NCI-H1105 treated with DMSO at 0.1 percent for 48 hours (cell line): ENCODE results near the gene SAMSN1.
"Not testable (repeated sequence)": the region's sequence is repeated elsewhere in the genome, so short reads cannot be mapped to it uniquely, and the experiment has no call there.

Experiments
- DNase-seq: peaks from one replicate; lab custom pipeline; 2025; lab: John Stamatoyannopoulos, UW

SAMSN1 gene

GRCh38 chr21:14566894-14567293, 20.8 kb upstream of the SAMSN1 start:
- DNase-seq, result no peak

- no peak for DNase-seq
These were observed 16.8 kb upstream of the SAMSN1 start for GRCh38 chr21:14562959-14563358.

GRCh38 chr21:14560555-14560954, 14.4 kb upstream of the SAMSN1 start:
- DNase-seq, result no peak

- no peak for DNase-seq
These were observed 14.0 kb upstream of the SAMSN1 start for GRCh38 chr21:14560139-14560538.

- DNase-seq, result no peak
These were observed 13.0 kb upstream of the SAMSN1 start for GRCh38 chr21:14559102-14559501.

GRCh38 chr21:14557413-14557812, 11.3 kb upstream of the SAMSN1 start:
- no peak for DNase-seq

GRCh38 chr21:14554948-14555347, 8.8 kb upstream of the SAMSN1 start:
- no peak for DNase-seq

GRCh38 chr21:14553422-14553821, 7.3 kb upstream of the SAMSN1 start:
- no peak for DNase-seq

GRCh38 chr21:14551741-14552140, 5.6 kb upstream of the SAMSN1 start:
- no peak for DNase-seq

GRCh38 chr21:14550135-14550534, 4.0 kb upstream of the SAMSN1 start:
- DNase-seq, result no peak

- DNase-seq, result no peak
These were observed 2.7 kb upstream of the SAMSN1 start for GRCh38 chr21:14548779-14549178.

- DNase-seq, result no peak
These were observed 1.9 kb upstream of the SAMSN1 start for GRCh38 chr21:14547834-14548513.

GRCh38 chr21:14546719-14547118, 604 bp upstream of the SAMSN1 start:
- DNase-seq, result not testable (repeated sequence)

GRCh38 chr21:14543983-14544382, 2.1 kb downstream of the SAMSN1 start:
- no peak for DNase-seq

- DNase-seq, result no peak
These were observed 3.5 kb downstream of the SAMSN1 start for GRCh38 chr21:14542638-14543037.

- DNase-seq, result no peak
These were observed 4.1 kb downstream of the SAMSN1 start for GRCh38 chr21:14541841-14542490.

- DNase-seq, result no peak
These were observed 7.6 kb downstream of the SAMSN1 start for GRCh38 chr21:14538483-14538882.

GRCh38 chr21:14536929-14537328, 9.2 kb downstream of the SAMSN1 start:
- DNase-seq, result no peak

GRCh38 chr21:14535702-14536101, 10.4 kb downstream of the SAMSN1 start:
- DNase-seq, result no peak

- no peak for DNase-seq
These were observed 12.4 kb downstream of the SAMSN1 start for GRCh38 chr21:14533499-14534428.

- no peak for DNase-seq
These were observed 14.3 kb downstream of the SAMSN1 start for GRCh38 chr21:14531757-14532316.

GRCh38 chr21:14530592-14530991, 15.5 kb downstream of the SAMSN1 start:
- DNase-seq, result no peak
